22Rv1 (cell line): ENCODE data around the gene PSMA3.

Source experiments
- CTCF ChIP-seq: fragments of 450-650 bp; IDR thresholded peaks from 2 replicates; pipeline ENCODE4 v1.5.1; 2017; ENCODE audit warnings: mild to moderate bottlenecking
- ZFX ChIP-seq: fragments of 450-650 bp; IDR thresholded peaks from 2 replicates; pipeline ENCODE4 v1.6.1; 2017; ENCODE audit warnings: antibody characterized with exemption, borderline replicate concordance

GRCh38 chr14:58249611-58250010, 5.0 kb downstream of the PSMA3 start:
- no peak for TF ChIP-seq CTCF
- no peak for TF ChIP-seq ZFX
